ENCODE results near the gene FMNL2.

The FMNL2 gene

GRCh38 chr2:152448606-152449005, 113.6 kb downstream of the FMNL2 start:
- H3K23ac ChIP-seq (ENCODE audit: low read length in 2 of 2) = no peak overlapping the region
- WGBS = 96% methylated on average over 5 of the region's 5 CpGs

GRCh38 chr2:152449578-152449977, 114.6 kb downstream of the FMNL2 start:
- H3K9me3 ChIP-seq (ENCODE audit: control insufficient read depth, low read length) = no peaks in the 10 kb centered on the region
- H3K4ac ChIP-seq (ENCODE audit: low read depth in 1 of 2, low read length in 2 of 2) = no peak overlapping the region
- no peak overlapping the region for H2BK15ac ChIP-seq (ENCODE audit: low read depth, poor library complexity, severe bottlenecking)
- H3K36me3 ChIP-seq (ENCODE audit: control insufficient read depth in 1 of 2, insufficient read depth in 2 of 2, low read depth in 1 of 2, low read length in 2 of 2) = no peaks in the 10 kb centered on the region
- H4K91ac ChIP-seq (ENCODE audit: low read length) = no peak overlapping the region
- H2AK5ac ChIP-seq (ENCODE audit: low read length, severe bottlenecking) = no peak overlapping the region
- no peak for DNase-seq
- no peak overlapping the region for H3K4me3 ChIP-seq (ENCODE audit: insufficient read depth in 1 of 2, low read depth in 1 of 2, low read length in 2 of 2)
- 84% methylated on average over 3 of the region's 3 CpGs for WGBS
- H2BK120ac ChIP-seq (ENCODE audit: low read depth, low read length) = no peak overlapping the region
- no peak overlapping the region for H4K8ac ChIP-seq (ENCODE audit: low read length)
- no peak overlapping the region for H2BK5ac ChIP-seq (ENCODE audit: low read depth, low read length, poor library complexity, severe bottlenecking)
- no peak overlapping the region for H3K14ac ChIP-seq (ENCODE audit: low read length in 2 of 2)
- no peak overlapping the region for H3K23ac ChIP-seq (ENCODE audit: low read length in 2 of 2)
- H3K4me2 ChIP-seq (ENCODE audit: low read length, poor library complexity, severe bottlenecking) = no peak overlapping the region
- H3K18ac ChIP-seq (ENCODE audit: low read depth in 1 of 2, low read length in 2 of 2) = no peak overlapping the region
- H3K27ac ChIP-seq (ENCODE audit: low read length, poor library complexity, severe bottlenecking) = no peak overlapping the region
- no peak overlapping the region for H2BK12ac ChIP-seq (ENCODE audit: low read length in 2 of 2)
- peaks cover 6% of the 10 kb centered on the region for H3K4me1 ChIP-seq (ENCODE audit: control insufficient read depth, insufficient read depth, low read depth, low read length)
- peaks cover 30% of the 10 kb centered on the region for H3K79me1 ChIP-seq (replicated peaks; ENCODE audit: low read length, poor library complexity, severe bottlenecking)
- H2AFZ ChIP-seq (ENCODE audit: low read depth, low read length) = no peak overlapping the region
- H3K9ac ChIP-seq (ENCODE audit: low read length) = no peak overlapping the region
- no peaks in the 10 kb centered on the region for H3K27me3 ChIP-seq (ENCODE audit: control insufficient read depth in 1 of 2, insufficient read depth in 1 of 2, low read length in 2 of 2)

More at GRCh38 chr2:152448606-152449005, 113.6 kb downstream of the FMNL2 start:
- H4K91ac ChIP-seq (ENCODE audit: low read length) = no peak overlapping the region
- no peaks in the 10 kb centered on the region for H3K36me3 ChIP-seq (ENCODE audit: control insufficient read depth in 1 of 2, insufficient read depth in 2 of 2, low read depth in 1 of 2, low read length in 2 of 2)
- no peaks in the 10 kb centered on the region for H3K27me3 ChIP-seq (ENCODE audit: control insufficient read depth in 1 of 2, insufficient read depth in 1 of 2, low read length in 2 of 2)
- peaks cover 29% of the 10 kb centered on the region for H3K79me1 ChIP-seq (replicated peaks; ENCODE audit: low read length, poor library complexity, severe bottlenecking)
- no peak overlapping the region for H2BK120ac ChIP-seq (ENCODE audit: low read depth, low read length)
- no peak overlapping the region for H4K8ac ChIP-seq (ENCODE audit: low read length)
- no peak overlapping the region for H2BK12ac ChIP-seq (ENCODE audit: low read length in 2 of 2)
- H3K4ac ChIP-seq (ENCODE audit: low read depth in 1 of 2, low read length in 2 of 2) = no peak overlapping the region
- H3K18ac ChIP-seq (ENCODE audit: low read depth in 1 of 2, low read length in 2 of 2) = no peak overlapping the region
- no peak overlapping the region for H3K9ac ChIP-seq (ENCODE audit: low read length)
- DNase-seq = no peak
- H2BK15ac ChIP-seq (ENCODE audit: low read depth, poor library complexity, severe bottlenecking) = no peak overlapping the region
- no peaks in the 10 kb centered on the region for H3K9me3 ChIP-seq (ENCODE audit: control insufficient read depth, low read length)
- H2AFZ ChIP-seq (ENCODE audit: low read depth, low read length) = no peak overlapping the region
- H3K4me1 ChIP-seq (ENCODE audit: control insufficient read depth, insufficient read depth, low read depth, low read length) = peaks cover 7% of the 10 kb centered on the region
- H2BK5ac ChIP-seq (ENCODE audit: low read depth, low read length, poor library complexity, severe bottlenecking) = no peak overlapping the region
- no peak overlapping the region for H3K27ac ChIP-seq (ENCODE audit: low read length, poor library complexity, severe bottlenecking)
- H2AK5ac ChIP-seq (ENCODE audit: low read length, severe bottlenecking) = no peak overlapping the region
- H3K4me2 ChIP-seq (ENCODE audit: low read length, poor library complexity, severe bottlenecking) = no peak overlapping the region
- H3K4me3 ChIP-seq (ENCODE audit: insufficient read depth in 1 of 2, low read depth in 1 of 2, low read length in 2 of 2) = no peak overlapping the region
- H3K14ac ChIP-seq (ENCODE audit: low read length in 2 of 2) = no peak overlapping the region

GRCh38 chr2:152450176-152450575, 115.2 kb downstream of the FMNL2 start:
- Histone ChIP-seq H4K8ac (ENCODE audit: low read length) (no peak overlapping the region), H2BK120ac (ENCODE audit: low read depth, low read length) (no peak overlapping the region), H3K27me3 (ENCODE audit: control insufficient read depth in 1 of 2, insufficient read depth in 1 of 2, low read length in 2 of 2) (no peaks in the 10 kb centered on the region), H3K4ac (ENCODE audit: low read depth in 1 of 2, low read length in 2 of 2) (no peak overlapping the region), H3K18ac (ENCODE audit: low read depth in 1 of 2, low read length in 2 of 2) (no peak overlapping the region), H3K27ac (ENCODE audit: low read length, poor library complexity, severe bottlenecking) (no peak overlapping the region), H3K4me3 (ENCODE audit: insufficient read depth in 1 of 2, low read depth in 1 of 2, low read length in 2 of 2) (no peak overlapping the region), H3K79me1 (replicated peaks; ENCODE audit: low read length, poor library complexity, severe bottlenecking) (peaks cover 33% of the 10 kb centered on the region), H2BK15ac (ENCODE audit: low read depth, poor library complexity, severe bottlenecking) (no peak overlapping the region), H3K4me1 (ENCODE audit: control insufficient read depth, insufficient read depth, low read depth, low read length) (peaks cover 6% of the 10 kb centered on the region), H3K9ac (ENCODE audit: low read length) (no peak overlapping the region), H2AFZ (ENCODE audit: low read depth, low read length) (no peak overlapping the region), H4K91ac (ENCODE audit: low read length) (no peak overlapping the region), H2AK5ac (ENCODE audit: low read length, severe bottlenecking) (no peak overlapping the region), H3K4me2 (ENCODE audit: low read length, poor library complexity, severe bottlenecking) (no peak overlapping the region), H3K23ac (ENCODE audit: low read length in 2 of 2) (no peak overlapping the region), H2BK5ac (ENCODE audit: low read depth, low read length, poor library complexity, severe bottlenecking) (no peak overlapping the region), H3K14ac (ENCODE audit: low read length in 2 of 2) (no peak overlapping the region), H3K9me3 (ENCODE audit: control insufficient read depth, low read length) (no peaks in the 10 kb centered on the region), H2BK12ac (ENCODE audit: low read length in 2 of 2) (no peak overlapping the region), H3K36me3 (ENCODE audit: control insufficient read depth in 1 of 2, insufficient read depth in 2 of 2, low read depth in 1 of 2, low read length in 2 of 2) (no peaks in the 10 kb centered on the region)
- WGBS = 78% methylated on average over 4 of the region's 4 CpGs
- DNase-seq = no peak

- no peaks in the 10 kb centered on the region for H3K27me3 ChIP-seq (ENCODE audit: control insufficient read depth in 1 of 2, insufficient read depth in 1 of 2, low read length in 2 of 2)
- H2BK120ac ChIP-seq (ENCODE audit: low read depth, low read length) = no peak overlapping the region
- peaks cover 38% of the 10 kb centered on the region for H3K79me1 ChIP-seq (replicated peaks; ENCODE audit: low read length, poor library complexity, severe bottlenecking)
- no peak overlapping the region for H4K91ac ChIP-seq (ENCODE audit: low read length)
- H3K18ac ChIP-seq (ENCODE audit: low read depth in 1 of 2, low read length in 2 of 2) = peak overlapping the region in 1 of 2 experiments; percentile 11
- no peak overlapping the region for H3K9ac ChIP-seq (ENCODE audit: low read length)
- H3K36me3 ChIP-seq (ENCODE audit: control insufficient read depth in 1 of 2, insufficient read depth in 2 of 2, low read depth in 1 of 2, low read length in 2 of 2) = no peaks in the 10 kb centered on the region
- H2AFZ ChIP-seq (ENCODE audit: low read depth, low read length) = no peak overlapping the region
- H3K4me2 ChIP-seq (ENCODE audit: low read length, poor library complexity, severe bottlenecking) = no peak overlapping the region
- H3K14ac ChIP-seq (ENCODE audit: low read length in 2 of 2) = no peak overlapping the region
- no peak overlapping the region for H2BK5ac ChIP-seq (ENCODE audit: low read depth, low read length, poor library complexity, severe bottlenecking)
- no peak for DNase-seq
- peak overlapping the region; percentile 15 for H2AK5ac ChIP-seq (ENCODE audit: low read length, severe bottlenecking)
- H3K9me3 ChIP-seq (ENCODE audit: control insufficient read depth, low read length) = no peaks in the 10 kb centered on the region
- H2BK12ac ChIP-seq (ENCODE audit: low read length in 2 of 2) = no peak overlapping the region
- H3K4me1 ChIP-seq (ENCODE audit: control insufficient read depth, insufficient read depth, low read depth, low read length) = peaks cover 8% of the 10 kb centered on the region
- H3K23ac ChIP-seq (ENCODE audit: low read length in 2 of 2) = no peak overlapping the region
- H3K27ac ChIP-seq (ENCODE audit: low read length, poor library complexity, severe bottlenecking) = no peak overlapping the region
- H3K4me3 ChIP-seq (ENCODE audit: insufficient read depth in 1 of 2, low read depth in 1 of 2, low read length in 2 of 2) = no peak overlapping the region
- 80% methylated on average over 13 of the region's 13 CpGs for WGBS
- H4K8ac ChIP-seq (ENCODE audit: low read length) = peak overlapping the region; percentile 38
- no peak overlapping the region for H3K4ac ChIP-seq (ENCODE audit: low read depth in 1 of 2, low read length in 2 of 2)
- H2BK15ac ChIP-seq (ENCODE audit: low read depth, poor library complexity, severe bottlenecking) = no peak overlapping the region
Observed at GRCh38 chr2:152452256-152452973, 117.4 kb downstream of the FMNL2 start.

Data from mesenchymal stem cell (in vitro differentiated cells and primary cell).